H1 (cell line): ENCODE measurements around the gene CFAP65. TPM values are rescaled to one million over a fixed set of nuclear protein-coding genes. Genes with fewer than 3 reads are reported as not detected.

Experiments
- CTCF ChIA-PET: fragments of 300-600 bp; sonication (Branson Sonifier 250); formaldehyde crosslinking; loops from one replicate; lab custom pipeline; 2021; ENCODE audit not compliant: partially characterized antibody; lab: Charles Lee
- POLR2A ChIA-PET: fragments of 300-600 bp; sonication (Branson Sonifier 250); formaldehyde crosslinking; loops from one replicate; lab custom pipeline; 2021; ENCODE audit warnings: inconsistent platforms; ENCODE audit not compliant: partially characterized antibody; lab: Charles Lee
- DNase-seq, 2 experiments: peaks; one replicate each; pipeline versions ENCODE4 v3.0.0 to v3.0.0-alpha.2; 2010 to 2022; ENCODE audit warnings: low spot score in 2 of 2, low read depth in 1 of 2, mixed read lengths in 1 of 2
- FAIRE-seq: peaks from 2 replicates; lab custom pipeline; 2011; peaks lifted over from hg19 to GRCh38; lab: Jason Lieb, UNC
- H2AFZ ChIP-seq: 2 replicates; pipeline ENCODE4 v1.8.1; 2012; ENCODE audit warnings: low read length, inconsistent platforms
- H2AK5ac ChIP-seq: 2 replicates; pipeline ENCODE4 v1.6.1; 2013; ENCODE audit warnings: low read depth, low read length
- H2BK120ac ChIP-seq: replicated peaks from 2 replicates; pipeline ENCODE3; 2013; ENCODE audit warnings: low read depth, low read length, inconsistent platforms
- H2BK12ac ChIP-seq: 2 replicates; pipeline ENCODE4 v1.6.1; 2013; ENCODE audit warnings: low read depth, low read length
- H2BK15ac ChIP-seq: 2 replicates; pipeline ENCODE4 v1.6.1; 2013; ENCODE audit warnings: low read length
- H2BK20ac ChIP-seq: 2 replicates; pipeline ENCODE4 v1.6.1; 2013; ENCODE audit warnings: low read length
- H2BK5ac ChIP-seq: 2 replicates; pipeline ENCODE4 v1.6.1; 2013; ENCODE audit warnings: low read depth, low read length
- H3K14ac ChIP-seq: 2 replicates; pipeline ENCODE4 v1.6.1; 2013; ENCODE audit warnings: inconsistent platforms; ENCODE audit not compliant: insufficient read length
- H3K18ac ChIP-seq: 2 replicates; pipeline ENCODE4 v1.6.1; 2013; ENCODE audit warnings: low read length; ENCODE audit errors: extremely low read depth
- H3K23ac ChIP-seq: 2 replicates; pipeline ENCODE4 v1.6.1; 2013; ENCODE audit warnings: inconsistent platforms; ENCODE audit not compliant: insufficient read length
- H3K23me2 ChIP-seq: 2 replicates; pipeline ENCODE4 v1.6.1; 2013; ENCODE audit warnings: low read depth, low read length
- H3K27ac ChIP-seq: 2 replicates; pipeline ENCODE4 v1.6.1; 2011; ENCODE audit warnings: low read depth, low read length, inconsistent platforms
- H3K27me3 ChIP-seq, 4 experiments: replicated peaks in 1 of 4; 1 replicate in 1 of 4; 2 replicates in 3 of 4; pipeline versions ENCODE4 v1.6.1 to v1.8.1; 2011 to 2013; ENCODE audit warnings: low read length in 3 of 4, mild to moderate bottlenecking in 3 of 4, inconsistent platforms in 2 of 4, mixed read lengths in 2 of 4, moderate library complexity in 1 of 4; ENCODE audit not compliant: control insufficient read depth in 3 of 4, insufficient read depth in 3 of 4; ENCODE audit errors: extremely low read depth in 1 of 4
- H3K36me3 ChIP-seq, 4 experiments: 2 replicates each; pipeline versions ENCODE4 v1.6.1 to v1.8.1; 2011 to 2013; ENCODE audit warnings: mild to moderate bottlenecking in 4 of 4, low read length in 3 of 4, moderate library complexity in 2 of 4, control low read depth in 1 of 4, inconsistent platforms in 1 of 4; ENCODE audit not compliant: insufficient read depth in 4 of 4, control insufficient read depth in 2 of 4
- H3K4ac ChIP-seq: replicated peaks from 2 replicates; pipeline ENCODE3; 2013; ENCODE audit warnings: low read length, low read depth, mixed read lengths, inconsistent platforms; ENCODE audit not compliant: insufficient read length
- H3K4me1 ChIP-seq, 4 experiments: replicated peaks in 1 of 4; 1 replicate in 1 of 4; 2 replicates in 3 of 4; pipeline versions ENCODE4 v1.6.1 to v1.8.1; 2011 to 2013; ENCODE audit warnings: low read length in 3 of 4, inconsistent platforms in 2 of 4, mixed read lengths in 1 of 4; ENCODE audit not compliant: insufficient read depth in 4 of 4, control insufficient read depth in 3 of 4
- H3K4me2 ChIP-seq, 2 experiments: 2 replicates each; pipeline versions ENCODE4 v1.6.1 to v1.8.1; 2011 to 2013; ENCODE audit warnings: low read depth in 2 of 2, low read length in 2 of 2, control low read depth in 1 of 2, inconsistent platforms in 1 of 2, mild to moderate bottlenecking in 1 of 2; ENCODE audit not compliant: insufficient read depth in 1 of 2
- H3K4me3 ChIP-seq, 4 experiments: fragments of 200-600, 300-600 bp in 1 of 4; sonication (generic), shearing (Covaris generic), sonication (Bioruptor Twin) in 1 of 4; 2 replicates each; pipeline versions ENCODE4 v1.5.1 to v1.8.1; 2011 to 2016; ENCODE audit warnings: low read length in 4 of 4, low read depth in 3 of 4, control low read depth in 2 of 4, inconsistent platforms in 2 of 4, mild to moderate bottlenecking in 2 of 4, mixed read lengths in 1 of 4, moderate library complexity in 1 of 4; ENCODE audit not compliant: insufficient read depth in 2 of 4; ENCODE audit errors: extremely low read depth in 1 of 4
- H3K56ac ChIP-seq: replicated peaks from 2 replicates; pipeline ENCODE3; 2013; ENCODE audit warnings: low read depth, mild to moderate bottlenecking, mixed read lengths, low read length, inconsistent platforms; ENCODE audit not compliant: insufficient read length
- H3K79me1 ChIP-seq: 2 replicates; pipeline ENCODE4 v1.6.1; 2013; ENCODE audit warnings: low read depth, low read length, control low read depth
- H3K79me2 ChIP-seq, 2 experiments: 2 replicates each; pipeline versions ENCODE4 v1.6.1 to v1.8.1; 2012 to 2013; ENCODE audit warnings: low read length in 2 of 2, mild to moderate bottlenecking in 2 of 2, inconsistent platforms in 1 of 2; ENCODE audit not compliant: insufficient read depth in 2 of 2, control insufficient read depth in 1 of 2
- H3K9ac ChIP-seq, 4 experiments: replicated peaks in 1 of 4; 1 replicate in 1 of 4; 2 replicates in 3 of 4; pipeline versions ENCODE4 v1.6.1 to v1.8.1; 2011 to 2013; ENCODE audit warnings: low read depth in 3 of 4, low read length in 3 of 4, control low read depth in 2 of 4, mild to moderate bottlenecking in 2 of 4, moderate library complexity in 2 of 4, inconsistent platforms in 1 of 4; ENCODE audit errors: extremely low read depth in 1 of 4
- H3K9me3 ChIP-seq, 2 experiments: 2 replicates each; pipeline versions ENCODE4 v1.6.1 to v1.8.1; 2012 to 2013; ENCODE audit warnings: mild to moderate bottlenecking in 2 of 2, moderate library complexity in 2 of 2, control low read depth in 1 of 2, inconsistent platforms in 1 of 2, low read depth in 1 of 2, low read length in 1 of 2, mixed read lengths in 1 of 2; ENCODE audit not compliant: insufficient read depth in 2 of 2
- H4K20me1 ChIP-seq, 2 experiments: replicated peaks in 1 of 2; 2 replicates each; pipeline versions ENCODE3 to v1.8.1; 2011 to 2013; ENCODE audit warnings: inconsistent platforms in 2 of 2, low read length in 2 of 2, mild to moderate bottlenecking in 1 of 2; ENCODE audit not compliant: insufficient read depth in 2 of 2, control insufficient read depth in 1 of 2
- H4K5ac ChIP-seq: 2 replicates; pipeline ENCODE4 v1.6.1; 2013; ENCODE audit warnings: low read length, low read depth, mixed read lengths, inconsistent platforms; ENCODE audit not compliant: insufficient read length
- H4K8ac ChIP-seq: 2 replicates; pipeline ENCODE4 v1.8.0; 2013; ENCODE audit warnings: mild to moderate bottlenecking, moderate library complexity, low read length, inconsistent platforms; ENCODE audit not compliant: insufficient read depth; ENCODE audit errors: extremely low read depth
- H4K91ac ChIP-seq: replicated peaks from 2 replicates; pipeline ENCODE3; 2013; ENCODE audit warnings: low read length, mixed read lengths, inconsistent platforms; ENCODE audit not compliant: insufficient read length
- CHD1 ChIP-seq: IDR thresholded peaks from 2 replicates; pipeline ENCODE4 v1.6.1; 2012; ENCODE audit warnings: low read depth, low read length, improper control_type of control experiment
- CTCF ChIP-seq, 3 experiments: IDR thresholded peaks; 1 replicate in 2 of 3; 2 replicates in 1 of 3; pipeline versions ENCODE4 v1.5.1 to v1.6.1; 2011; ENCODE audit warnings: low read length in 3 of 3, mild to moderate bottlenecking in 3 of 3, inconsistent platforms in 2 of 3, low read depth in 1 of 3, moderate library complexity in 1 of 3; ENCODE audit not compliant: insufficient read depth in 1 of 3; ENCODE audit errors: control extremely low read depth in 1 of 3
- JUND ChIP-seq: IDR thresholded peaks from 2 replicates; pipeline ENCODE4 v1.6.1; 2011; ENCODE audit warnings: mild to moderate bottlenecking, improper control_type of control experiment, low read length
- RAD21 ChIP-seq, 2 experiments: IDR thresholded peaks in 1 of 2; conservative IDR thresholded peaks in 1 of 2; 2 replicates each; pipeline ENCODE4 v1.6.1; 2011; ENCODE audit warnings: low read depth in 2 of 2, low read length in 2 of 2, improper control_type of control experiment in 1 of 2, inconsistent platforms in 1 of 2, mild to moderate bottlenecking in 1 of 2, moderate library complexity in 1 of 2
- WGBS, 2 experiments: shearing (Covaris generic) in 1 of 2; methylation state at CpG; one replicate each; pipeline versions ENCODE4 v1.1.6 to v1.1.7; 2013 to 2015; ENCODE audit warnings: low lambda C conversion rate in 2 of 2, mixed read lengths in 2 of 2, inconsistent platforms in 1 of 2, low coverage in 1 of 2, missing lambda C conversion rate in 1 of 2; ENCODE audit not compliant: insufficient replicate concordance in 2 of 2, insufficient coverage in 1 of 2, insufficient read length in 1 of 2; ENCODE audit errors: extremely low coverage in 1 of 2, missing lambda C conversion rate in 1 of 2; 5-methylcytosine and 5-hydroxymethylcytosine counted together
- polyA plus RNA-seq, 7 experiments: library from polyadenylated mRNA; depleted of rRNA in 3 of 7; stranded (reverse) in 5 of 7; unstranded in 2 of 7; fragments of >200 nt in 5 of 7; fragments of 200-250 nt in 2 of 7; gene quantifications; 1 replicate in 5 of 7; 2 replicates in 1 of 7; 4 replicates in 1 of 7; pipeline versions ENCODE4 v1.2.1 to v1.2.3, GENCODE V29; 2011 to 2013; ENCODE audit warnings: missing spikeins in 2 of 7, mixed read lengths in 2 of 7
- total RNA-seq: library from RNA; stranded (reverse); fragmentation: NEBNext Ultra II Directional; extraction: Animal tissue kit (Norgen Biotek cat#: 25700); gene quantifications from 2 replicates; pipeline ENCODE4 v1.2.1, GENCODE V29; 2021

Gene CFAP65
- total and polyA plus RNA-seq, 2 of the 8 experiments (the other 6 are each of a cell fraction or from before 2014, with no cell fraction given) = 0.19 to 0.45 TPM

GRCh38 chr2:218953366-218953954, 87.9 kb downstream of the CFAP65 start:
- Histone ChIP-seq H4K20me1 (no peaks in the 10 kb centered on the region), H2BK5ac (no peak overlapping the region), H2AFZ (no peak overlapping the region), H3K23ac (no peak overlapping the region), H2AK5ac (no peak overlapping the region), H3K9me3 (no peaks in the 10 kb centered on the region), H3K4me3 (no peak overlapping the region), H3K9ac (no peak overlapping the region), H2BK20ac (no peak overlapping the region), H3K4ac (no peak overlapping the region), H3K4me2 (no peak overlapping the region), H2BK12ac (no peak overlapping the region), H3K79me2 (no peaks in the 10 kb centered on the region), H2BK15ac (no peak overlapping the region), H3K27me3 (peaks cover 4 to 29% (median 14%) of the 10 kb centered on the region in 4 experiments), H3K56ac (no peak overlapping the region), H2BK120ac (no peak overlapping the region), H3K27ac (no peak overlapping the region), H3K18ac (no peak overlapping the region), H3K79me1 (no peaks in the 10 kb centered on the region), H4K5ac (no peak overlapping the region), H3K4me1 (peaks cover 0 to under 1% (median 0%) of the 10 kb centered on the region in 4 experiments; a peak in 1 of 7 replicates), H4K91ac (no peak overlapping the region), H4K8ac (no peak overlapping the region), H3K36me3 (no peaks in the 10 kb centered on the region), H3K14ac (no peak overlapping the region), H3K23me2 (no peaks in the 10 kb centered on the region)
- ChIA-PET CTCF (interaction anchor here (0.6 to 4.4 kb wide), 32 partner anchors 9 to 363 kb away, joined by 3 to 34 read pairs (median 4); no protein-coding TSS in a partner anchor), POLR2A (interaction anchor here (0.6 to 0.9 kb wide), 3 partner anchors 20 to 259 kb away, joined by 3 read pairs; no protein-coding TSS in a partner anchor)
- WGBS, 2 experiments = 74% methylated on average over 18 of the region's 18 CpGs; no CpG with 5 or more reads in 1 of the 2 experiments
- FAIRE-seq (no peak), DNase-seq (peak in 1 of 2 experiments; percentile 69)
- no peak for TF ChIP-seq CHD1
- no peak for TF ChIP-seq JUND
- peak; percentile 57 to 71 (median 65) for TF ChIP-seq CTCF (IDR thresholded peaks at IDR 0.05; ENCODE audit: control extremely low read depth in 1 of 3, insufficient read depth in 1 of 3, low read depth in 1 of 3, low read length in 3 of 3)
- peak in 1 of 2 experiments; percentile 19; a peak in 2 of 4 replicates for TF ChIP-seq RAD21 (IDR thresholded peaks at IDR 0.05 in 1 of 2, conservative IDR thresholded peaks at IDR 0.05 in 1 of 2; ENCODE audit: low read depth in 2 of 2, low read length in 2 of 2)
